Upper lobe of left lung (tissue), 4 donors: ENCODE results near the gene ARRDC3.

Experiments used
- CTCF ChIP-seq, 6 experiments: fragments of 450-650 bp in 4 of 6; fragments of 200-600 bp in 2 of 6; sonication (generic) in 2 of 6; IDR thresholded peaks; one replicate each; pipeline ENCODE4 v1.5.1; 2016 to 2019; ENCODE audit warnings: antibody characterized with exemption in 6 of 6
- POLR2A ChIP-seq, 4 donors: fragments of 450-650 bp; IDR thresholded peaks; one replicate each; pipeline ENCODE4 v1.5.1; 2016 to 2017; ENCODE audit warnings: antibody characterized with exemption in 4 of 4, mild to moderate bottlenecking in 2 of 4
- POLR2AphosphoS5 ChIP-seq, 2 donors: sonication (generic); formaldehyde crosslinking; IDR thresholded peaks; one replicate each; pipeline ENCODE4 v1.5.1; 2017; ENCODE audit warnings: antibody characterized with exemption in 2 of 2

- no peak for TF ChIP-seq CTCF (IDR thresholded peaks at IDR 0.05)
- no peak for TF ChIP-seq POLR2A (IDR thresholded peaks at IDR 0.05)
- no peak for TF ChIP-seq POLR2AphosphoS5 (IDR thresholded peaks at IDR 0.05)
Measured at GRCh38 chr5:91357806-91358205, 25.3 kb downstream of the ARRDC3 start.
